HG03354 (cell line): ENCODE data around the gene PGAM2.

ENCODE experiments used
- ATAC-seq: cut with Tn5 transposase; IDR thresholded peaks from one replicate; pipeline ENCODE4 v1.9.1; 2021; ENCODE audit warnings: mild to moderate bottlenecking; ENCODE audit not compliant: unreplicated experiment, poor library complexity, severe bottlenecking

Gene PGAM2

GRCh38 chr7:44065431-44066110, at the start of gene PGAM2:
Gene PGAM2 (minus strand): TSS chr7:44065567. CDS start chr7:44065529, 38 bp downstream.
- ATAC-seq: no peak

- no peak for ATAC-seq
These were observed 49.4 kb upstream of the PGAM2 start for GRCh38 chr7:44114586-44115310.

- no peak for ATAC-seq
These were observed 48.5 kb upstream of the PGAM2 start for GRCh38 chr7:44113764-44114354.

GRCh38 chr7:44112997-44113763, 47.8 kb upstream of the PGAM2 start:
- no peak for ATAC-seq

DNA sequence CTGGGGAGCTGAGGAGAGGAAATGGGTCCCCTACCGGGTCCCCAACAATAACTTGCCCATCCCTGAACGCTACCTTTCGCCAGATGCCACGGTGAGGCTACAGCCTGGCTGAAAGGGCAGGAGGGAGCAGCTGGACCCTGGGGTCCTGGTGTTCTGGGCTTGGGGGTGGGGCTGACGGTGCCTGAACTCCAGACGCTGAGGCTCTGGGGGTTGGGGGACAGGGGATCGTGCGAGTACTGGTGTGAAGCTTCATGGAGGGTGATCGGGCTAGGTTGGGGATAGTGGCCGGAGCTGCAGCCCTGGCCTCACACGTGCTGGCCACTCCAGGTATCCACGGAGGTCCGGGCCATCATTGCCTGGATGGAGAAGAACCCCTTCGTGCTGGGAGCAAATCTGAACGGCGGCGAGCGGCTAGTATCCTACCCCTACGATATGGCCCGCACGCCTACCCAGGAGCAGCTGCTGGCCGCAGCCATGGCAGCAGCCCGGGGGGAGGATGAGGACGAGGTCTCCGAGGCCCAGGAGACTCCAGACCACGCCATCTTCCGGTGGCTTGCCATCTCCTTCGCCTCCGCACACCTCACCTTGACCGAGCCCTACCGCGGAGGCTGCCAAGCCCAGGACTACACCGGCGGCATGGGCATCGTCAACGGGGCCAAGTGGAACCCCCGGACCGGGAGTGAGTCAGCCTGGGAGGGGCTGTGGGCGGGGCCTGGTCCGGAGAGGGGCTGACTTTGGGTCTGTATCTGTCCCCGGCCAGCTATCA, 47.0 kb upstream of the PGAM2 start:
- no peak for ATAC-seq

GRCh38 chr7:44111761-44112160, 46.4 kb upstream of the PGAM2 start:
- no peak for ATAC-seq

DNA sequence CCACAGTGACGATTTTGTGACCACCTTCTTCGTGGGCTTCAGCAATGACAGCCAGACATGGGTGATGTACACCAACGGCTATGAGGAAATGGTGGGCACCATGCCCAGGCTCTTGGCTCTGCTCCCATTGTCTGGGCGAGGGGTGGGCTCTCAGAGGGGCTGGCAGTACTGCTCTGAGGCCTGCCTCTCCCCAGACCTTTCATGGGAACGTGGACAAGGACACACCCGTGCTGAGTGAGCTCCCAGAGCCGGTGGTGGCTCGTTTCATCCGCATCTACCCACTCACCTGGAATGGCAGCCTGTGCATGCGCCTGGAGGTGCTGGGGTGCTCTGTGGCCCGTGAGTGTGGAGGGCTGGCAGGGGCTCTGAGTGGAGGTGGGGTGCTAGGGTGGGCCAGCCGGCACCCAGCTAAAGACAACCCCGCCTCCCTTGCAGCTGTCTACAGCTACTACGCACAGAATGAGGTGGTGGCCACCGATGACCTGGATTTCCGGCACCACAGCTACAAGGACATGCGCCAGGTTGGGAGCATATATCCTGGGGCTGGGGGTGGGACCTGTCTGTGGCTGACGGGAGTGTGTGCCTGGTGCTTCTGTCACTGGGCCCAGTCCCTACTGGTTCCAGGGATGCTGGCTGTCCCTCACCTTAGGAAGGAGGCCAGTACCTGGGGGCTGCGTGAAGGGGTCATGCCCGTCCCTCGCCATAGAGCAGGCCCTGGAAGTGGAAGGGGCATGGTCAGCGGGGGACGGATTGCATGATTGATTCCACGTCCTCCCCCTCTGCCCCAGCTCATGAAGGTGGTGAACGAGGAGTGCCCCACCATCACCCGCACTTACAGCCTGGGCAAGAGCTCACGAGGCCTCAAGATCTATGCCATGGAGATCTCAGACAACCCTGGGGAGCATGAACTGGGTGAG, 45.6 kb upstream of the PGAM2 start:
- ATAC-seq: no peak

DNA sequence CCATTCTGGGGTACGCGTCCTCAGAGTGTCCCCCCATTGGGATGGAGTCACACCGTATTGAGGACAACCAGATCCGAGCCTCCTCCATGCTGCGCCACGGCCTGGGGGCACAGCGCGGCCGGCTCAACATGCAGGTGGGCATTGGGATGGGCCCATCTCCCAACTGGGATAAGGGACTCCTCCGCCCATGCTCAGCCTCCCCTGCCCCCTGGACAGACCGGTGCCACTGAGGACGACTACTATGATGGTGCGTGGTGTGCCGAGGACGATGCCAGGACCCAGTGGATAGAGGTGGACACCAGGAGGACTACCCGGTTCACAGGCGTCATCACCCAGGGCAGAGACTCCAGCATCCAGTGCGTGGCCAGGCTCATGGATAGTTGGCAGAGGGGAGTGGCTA, 44.6 kb upstream of the PGAM2 start:
- no peak for ATAC-seq

DNA sequence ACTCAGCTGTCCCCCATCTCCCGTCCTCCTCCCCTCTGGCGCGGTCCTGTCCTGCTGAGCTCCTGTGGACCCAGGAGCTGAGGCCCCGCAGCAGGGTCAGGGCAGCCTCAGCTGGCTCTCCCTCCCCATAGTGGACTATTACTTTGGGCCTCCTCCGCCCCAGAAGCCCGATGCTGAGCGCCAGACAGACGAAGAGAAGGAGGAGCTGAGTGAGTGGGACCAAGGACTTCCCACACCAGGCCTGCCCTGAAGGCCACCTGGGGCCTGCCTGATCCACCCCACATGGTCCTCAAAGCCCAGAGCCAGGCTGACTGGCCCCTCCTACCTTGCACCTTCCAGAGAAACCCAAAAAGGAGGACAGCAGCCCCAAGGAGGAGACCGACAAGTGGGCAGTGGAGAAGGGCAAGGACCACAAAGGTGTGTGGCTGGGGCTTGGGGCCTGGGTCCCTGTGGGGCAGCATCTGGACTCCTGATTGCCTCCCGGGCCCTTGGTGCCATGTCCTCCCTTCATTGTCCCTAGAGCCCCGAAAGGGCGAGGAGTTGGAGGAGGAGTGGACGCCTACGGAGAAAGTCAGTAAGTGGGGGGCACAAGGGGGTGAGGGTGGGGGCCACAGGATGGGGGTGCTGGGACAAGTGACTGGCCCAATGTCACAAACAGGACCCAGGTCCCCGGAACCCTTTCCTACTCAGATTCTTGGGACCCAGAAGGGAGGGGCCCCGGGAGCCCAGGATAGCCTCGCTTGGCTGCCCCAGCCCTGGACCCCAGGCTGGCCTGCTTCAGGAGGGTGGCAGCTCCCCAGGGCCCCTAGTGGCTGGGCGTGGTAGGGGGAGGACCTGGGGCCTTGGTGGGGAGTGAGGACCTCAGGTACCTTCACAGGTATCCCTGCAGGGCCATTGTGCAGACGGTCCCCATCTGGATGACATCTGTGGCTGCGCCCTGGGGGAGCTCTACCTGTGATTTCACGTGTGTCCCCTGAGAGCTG, 43.7 kb upstream of the PGAM2 start:
- no peak for ATAC-seq

DNA sequence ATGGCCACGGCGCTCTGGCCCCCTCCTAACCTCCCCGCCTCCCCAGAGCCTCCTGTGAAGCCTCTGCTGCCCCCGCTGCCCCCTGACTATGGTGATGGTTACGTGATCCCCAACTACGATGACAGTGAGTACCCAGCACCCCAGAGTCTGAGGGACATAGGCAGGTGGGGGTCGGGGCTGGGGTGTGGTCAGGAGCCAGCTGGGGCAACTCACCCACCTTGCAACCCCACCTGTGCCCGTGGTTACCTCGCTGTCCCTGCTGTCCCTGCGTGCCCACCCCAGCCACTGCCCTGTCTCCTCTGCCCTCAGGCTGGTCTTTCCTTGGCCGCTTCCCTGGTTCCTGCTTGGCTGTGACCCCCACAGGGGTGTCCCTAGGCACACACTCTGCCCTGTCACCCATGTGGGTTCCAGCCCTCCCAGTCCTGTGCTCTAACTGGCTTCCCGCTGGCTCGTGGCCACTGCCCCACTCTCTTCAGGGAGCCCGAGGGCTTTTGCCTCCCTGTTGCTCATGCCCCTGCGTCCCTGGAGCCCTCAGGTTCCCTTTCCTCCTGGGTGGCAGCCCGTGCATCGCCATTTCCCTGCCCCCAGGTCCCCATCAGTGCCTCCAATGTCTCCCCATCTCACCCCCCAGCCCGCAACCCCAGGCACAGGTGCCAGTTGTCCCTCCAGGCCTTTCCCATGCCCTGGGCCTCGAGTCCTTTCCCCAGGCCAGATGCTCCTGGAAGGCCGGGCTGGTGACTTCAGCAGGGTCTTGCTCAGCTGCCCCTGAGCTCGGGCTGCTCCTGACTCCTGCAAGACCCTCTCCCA, 42.8 kb upstream of the PGAM2 start:
- no peak for ATAC-seq

DNA sequence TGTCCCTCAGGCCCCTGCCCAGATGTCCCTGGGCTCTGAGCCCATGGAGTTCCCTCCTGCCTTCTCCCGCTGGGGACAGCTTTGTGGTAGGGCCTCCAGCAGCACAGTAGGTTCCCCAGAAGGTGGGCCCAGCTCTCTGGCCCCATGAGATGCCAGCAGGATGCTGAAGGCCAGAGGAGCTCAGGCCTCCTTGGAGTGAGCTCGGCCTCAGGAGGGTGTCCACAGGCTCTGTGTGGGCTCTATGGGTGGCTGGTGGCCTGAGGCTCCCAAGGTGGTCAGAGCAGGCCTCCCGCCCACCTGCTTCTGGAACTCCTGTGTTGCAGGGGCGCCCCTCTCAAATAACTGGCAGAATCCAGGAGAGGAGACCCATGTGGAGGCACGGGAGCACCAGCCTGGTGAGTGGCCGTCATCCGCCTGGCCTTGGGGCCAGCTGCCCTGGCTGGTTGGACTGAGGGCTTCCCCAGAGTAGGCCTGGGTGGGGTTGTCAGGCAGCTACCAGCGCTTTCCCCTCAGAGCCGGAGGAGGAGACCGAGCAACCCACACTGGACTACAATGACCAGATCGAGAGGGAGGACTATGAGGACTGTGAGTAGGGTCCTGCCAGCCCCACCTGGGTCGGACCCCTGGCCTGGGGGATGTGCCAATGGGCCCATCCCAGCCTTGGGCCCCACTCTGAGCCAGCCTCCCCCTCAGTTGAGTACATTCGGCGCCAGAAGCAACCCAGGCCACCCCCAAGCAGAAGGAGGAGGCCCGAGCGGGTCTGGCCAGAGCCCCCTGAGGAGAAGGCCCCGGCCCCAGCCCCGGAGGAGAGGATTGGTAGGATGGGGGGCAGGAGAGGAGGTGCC, 42.0 kb upstream of the PGAM2 start:
- ATAC-seq: no peak

- no peak for ATAC-seq
These were observed 41.1 kb upstream of the PGAM2 start for GRCh38 chr7:44106311-44107065.

DNA sequence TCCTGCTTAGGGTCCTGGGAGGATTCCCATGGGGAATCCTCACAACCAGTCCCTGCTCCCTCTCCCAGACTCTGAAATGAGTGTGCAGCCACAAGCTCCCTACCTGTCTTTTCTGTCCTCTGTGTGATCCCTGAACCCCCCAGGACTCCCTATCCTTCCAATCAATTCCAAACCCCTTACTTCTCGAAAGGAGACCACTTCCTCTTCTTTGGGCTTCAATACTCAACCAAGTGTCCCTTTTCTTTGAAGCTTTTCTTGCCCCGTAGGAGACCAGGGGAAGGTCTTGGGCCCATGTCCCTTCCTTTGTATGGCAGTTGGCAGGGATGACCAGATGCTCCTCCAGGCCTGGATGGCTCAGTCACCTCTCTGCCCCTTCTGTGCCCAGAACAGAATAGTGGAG, 40.5 kb upstream of the PGAM2 start:
- no peak for ATAC-seq

GRCh38 chr7:44104860-44105771, 39.7 kb upstream of the PGAM2 start:
- no peak for ATAC-seq
